Memory B cell (primary cell): Measurements from ENCODE around the gene TLR3.

Source experiments
- ATAC-seq: fragments of 150-1000 bp; cut with Tn5 transposase; 2 replicates; pipeline ENCODE4 v1.10.0; 2021; ENCODE audit warnings: low read depth, mild to moderate bottlenecking, moderate library complexity
- DNase-seq, 2 donors: peaks; one replicate each; pipeline ENCODE4 v3.0.0; 2022; ENCODE audit warnings: low spot score in 2 of 2
- H3K27ac Mint-ChIP-seq: one replicate; pipeline ENCODE4 v1.8.0; 2022; ENCODE audit warnings: mild to moderate bottlenecking, moderate library complexity, mixed read lengths
- H3K27me3 Mint-ChIP-seq: one replicate; pipeline ENCODE4 v1.8.0; 2022; ENCODE audit warnings: mixed read lengths
- H3K36me3 Mint-ChIP-seq: one replicate; pipeline ENCODE4 v1.8.0; 2022; ENCODE audit warnings: mild to moderate bottlenecking, mixed read lengths
- H3K4me1 Mint-ChIP-seq: one replicate; pipeline ENCODE4 v1.8.0; 2022; ENCODE audit warnings: mixed read lengths
- H3K4me3 Mint-ChIP-seq: one replicate; pipeline ENCODE4 v1.8.0; 2022; ENCODE audit warnings: mild to moderate bottlenecking, moderate library complexity, mixed read lengths
- H3K9me3 Mint-ChIP-seq: one replicate; pipeline ENCODE4 v1.8.0; 2022; ENCODE audit warnings: mixed read lengths

The TLR3 gene

GRCh38 chr4:186105647-186106321 lies 36.8 kb downstream of the TLR3 start:
- ATAC-seq (no peak), DNase-seq (no peak)
- Mint-ChIP-seq H3K27me3 (peaks cover 26% of the 10 kb centered on the region), H3K27ac (no peak overlapping the region), H3K4me1 (peaks cover 11% of the 10 kb centered on the region), H3K9me3 (peaks cover 2% of the 10 kb centered on the region), H3K4me3 (peak overlapping the region; percentile 76), H3K36me3 (no peaks in the 10 kb centered on the region)

DNA sequence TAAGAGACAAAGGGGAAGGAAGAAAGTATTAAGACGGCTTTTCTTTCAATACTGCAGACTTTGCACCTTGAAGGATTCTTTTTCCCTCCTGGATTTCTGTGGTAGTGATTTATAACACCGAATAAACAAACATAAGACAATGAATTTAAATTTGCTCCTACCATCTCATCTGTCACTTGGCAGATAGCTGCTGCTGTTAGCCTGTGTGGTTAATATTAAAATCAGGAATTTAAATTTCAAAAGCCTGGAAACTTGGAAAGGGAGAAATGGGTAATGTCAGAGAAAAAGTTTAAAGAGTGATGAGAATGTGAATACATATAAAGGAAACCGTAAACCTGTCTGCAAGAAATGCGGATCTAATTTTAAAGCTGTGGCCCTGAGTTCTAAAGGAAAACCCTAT lies 39.0 kb downstream of the TLR3 start:
- peaks cover 11% of the 10 kb centered on the region for H3K4me1 Mint-ChIP-seq

DNA sequence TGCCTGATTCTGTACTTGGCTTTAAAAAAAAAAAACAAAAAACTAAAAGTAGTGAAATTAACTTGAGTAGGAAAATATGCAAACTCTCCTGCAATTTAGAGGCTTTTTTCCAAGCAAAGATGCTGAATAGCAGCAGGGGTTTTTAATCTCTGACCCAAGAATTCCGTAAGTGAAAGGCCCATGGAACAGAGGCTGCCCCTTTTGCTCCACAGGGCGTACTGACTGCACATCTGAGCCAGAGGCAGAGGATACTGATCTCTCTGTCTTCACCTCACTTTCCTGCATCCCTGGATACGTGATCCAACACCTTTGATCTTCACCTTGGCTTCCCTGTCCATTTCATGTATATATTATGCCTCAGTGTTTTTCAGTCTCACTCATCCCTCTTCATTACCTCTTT lies 39.4 kb downstream of the TLR3 start:
- Mint-ChIP-seq H3K4me3 (no peak overlapping the region), H3K27me3 (peaks cover 19% of the 10 kb centered on the region)

More for the DNA sequence above, 39.0 kb downstream of the TLR3 start:
- Mint-ChIP-seq H3K36me3 (no peaks in the 10 kb centered on the region), H3K27me3 (peaks cover 23% of the 10 kb centered on the region), H3K9me3 (peaks cover 2% of the 10 kb centered on the region), H3K4me3 (no peak overlapping the region), H3K27ac (no peak overlapping the region)
- ATAC-seq (no peak), DNase-seq (no peak)

DNA sequence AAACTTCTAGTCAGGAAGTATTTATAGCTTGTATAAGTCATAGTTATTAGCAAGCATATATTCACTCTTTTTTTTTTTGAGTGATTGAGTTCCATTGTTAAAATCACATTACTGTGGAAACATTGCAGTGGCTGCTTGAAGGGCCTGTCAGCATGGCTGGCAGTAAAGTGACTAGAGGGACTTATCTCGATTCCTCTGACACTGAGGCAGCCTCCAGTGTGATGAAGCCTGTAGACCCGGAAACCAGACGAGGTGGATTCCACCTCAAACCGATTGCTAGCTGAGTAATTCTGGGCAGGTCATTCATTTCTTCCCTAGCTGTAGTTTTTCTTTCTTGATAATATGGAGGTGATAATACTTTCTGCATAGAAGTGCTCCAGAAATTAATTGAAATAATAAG lies 40.3 kb downstream of the TLR3 start:
- Mint-ChIP-seq H3K27me3 (peaks cover 15% of the 10 kb centered on the region), H3K9me3 (no peaks in the 10 kb centered on the region), H3K4me1 (peaks cover 7% of the 10 kb centered on the region)

More for the DNA sequence above, 39.4 kb downstream of the TLR3 start:
- H3K27ac Mint-ChIP-seq: no peak overlapping the region
- no peak for DNase-seq
- H3K9me3 Mint-ChIP-seq: no peaks in the 10 kb centered on the region
- peaks cover 11% of the 10 kb centered on the region for H3K4me1 Mint-ChIP-seq
- ATAC-seq: no peak
- no peaks in the 10 kb centered on the region for H3K36me3 Mint-ChIP-seq

DNA sequence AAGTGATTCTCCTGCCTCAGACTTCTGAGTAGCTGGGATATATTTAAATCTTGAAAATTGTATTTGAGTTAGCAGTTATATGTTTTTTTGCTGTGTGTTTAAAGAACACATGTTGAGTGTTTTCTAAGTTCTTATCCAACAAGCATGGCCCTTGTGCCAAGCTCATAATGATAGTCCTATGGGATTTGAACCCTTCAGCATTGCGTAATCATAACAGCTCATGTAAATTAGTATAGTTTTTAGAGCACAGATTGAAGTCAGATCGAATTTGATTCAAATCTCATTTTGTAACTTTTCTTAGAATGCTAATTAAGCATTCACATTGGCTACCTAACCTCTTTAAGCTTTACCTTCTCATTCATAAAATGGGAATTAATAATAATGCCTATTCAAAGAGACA lies 47.7 kb downstream of the TLR3 start:
- Mint-ChIP-seq H3K9me3 (no peaks in the 10 kb centered on the region), H3K27ac (no peak overlapping the region), H3K4me1 (no peaks in the 10 kb centered on the region), H3K4me3 (no peak overlapping the region), H3K27me3 (peaks cover 10% of the 10 kb centered on the region), H3K36me3 (peaks cover 2% of the 10 kb centered on the region)
- DNase-seq (no peak), ATAC-seq (no peak)

More for the DNA sequence above, 40.3 kb downstream of the TLR3 start:
- Mint-ChIP-seq H3K27ac (no peak overlapping the region), H3K4me3 (no peak overlapping the region), H3K36me3 (no peaks in the 10 kb centered on the region)
- ATAC-seq: no peak
- DNase-seq: no peak

GRCh38 chr4:186118582-186118981 lies 49.6 kb downstream of the TLR3 start:
- Mint-ChIP-seq H3K27me3 (peaks cover 12% of the 10 kb centered on the region), H3K4me1 (no peaks in the 10 kb centered on the region), H3K4me3 (no peak overlapping the region), H3K9me3 (no peaks in the 10 kb centered on the region), H3K27ac (no peak overlapping the region), H3K36me3 (peaks cover 2% of the 10 kb centered on the region)
- DNase-seq (no peak), ATAC-seq (no peak)

GRCh38 chr4:186121057-186121456 lies 52.1 kb downstream of the TLR3 start:
- Mint-ChIP-seq H3K4me1 (no peaks in the 10 kb centered on the region), H3K4me3 (no peak overlapping the region)
- ATAC-seq: no peak

DNA sequence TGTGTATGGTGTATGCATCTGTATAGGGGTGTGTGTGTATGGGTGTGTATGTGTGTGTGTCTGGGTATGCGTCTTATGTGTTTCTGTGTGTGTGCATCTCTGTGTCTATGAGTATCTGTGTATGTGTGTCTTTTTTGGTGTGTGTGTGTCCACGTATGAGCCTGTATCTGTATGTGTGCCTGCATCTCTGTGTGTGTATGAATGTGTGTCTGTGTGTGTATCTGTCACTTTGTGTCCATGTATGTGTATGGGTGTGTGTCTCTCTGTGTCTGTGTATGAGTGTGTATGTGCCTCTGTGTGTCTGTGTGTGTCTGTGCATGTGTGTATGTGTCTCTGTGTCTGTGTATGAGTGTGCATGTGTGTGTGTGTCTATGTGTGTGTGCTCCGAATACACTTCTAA lies 59.9 kb downstream of the TLR3 start:
- Mint-ChIP-seq H3K27ac (no peak overlapping the region), H3K9me3 (no peaks in the 10 kb centered on the region), H3K4me3 (no peak overlapping the region), H3K36me3 (no peaks in the 10 kb centered on the region), H3K4me1 (peaks cover 3% of the 10 kb centered on the region), H3K27me3 (peaks cover 7% of the 10 kb centered on the region)
- DNase-seq (no peak), ATAC-seq (no peak)

More at GRCh38 chr4:186121057-186121456, 52.1 kb downstream of the TLR3 start:
- peaks cover 2% of the 10 kb centered on the region for H3K36me3 Mint-ChIP-seq
- no peaks in the 10 kb centered on the region for H3K9me3 Mint-ChIP-seq
- no peak for DNase-seq
- H3K27me3 Mint-ChIP-seq: peaks cover 12% of the 10 kb centered on the region
- no peak overlapping the region for H3K27ac Mint-ChIP-seq

DNA sequence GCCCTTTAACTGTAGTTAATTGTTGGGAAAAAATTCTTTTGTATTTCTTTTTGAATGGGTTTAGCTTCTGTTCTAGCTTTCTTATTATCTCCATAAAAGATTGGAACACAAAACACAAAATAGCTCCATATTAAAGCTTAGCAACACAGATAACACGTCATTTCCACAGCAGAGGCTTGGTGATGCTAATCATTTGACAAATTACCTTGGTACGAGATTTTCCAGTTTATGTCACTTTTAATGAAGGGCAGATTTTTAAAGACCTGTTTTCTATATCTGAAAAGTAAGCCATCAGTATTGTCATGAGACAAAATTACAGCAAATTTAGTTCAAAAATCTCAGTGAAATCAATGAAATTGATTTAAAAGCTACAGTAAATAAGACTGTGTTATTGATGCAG lies 63.0 kb downstream of the TLR3 start:
- H3K4me1 Mint-ChIP-seq: peaks cover 10% of the 10 kb centered on the region
- H3K27me3 Mint-ChIP-seq: peaks cover 8% of the 10 kb centered on the region
- H3K4me3 Mint-ChIP-seq: no peak overlapping the region
- H3K27ac Mint-ChIP-seq: no peak overlapping the region
- no peaks in the 10 kb centered on the region for H3K9me3 Mint-ChIP-seq
- ATAC-seq: no peak
- no peak for DNase-seq
- H3K36me3 Mint-ChIP-seq: no peaks in the 10 kb centered on the region

GRCh38 chr4:186132577-186133242 lies 63.8 kb downstream of the TLR3 start:
- Mint-ChIP-seq H3K27ac (no peak overlapping the region), H3K4me3 (no peak overlapping the region), H3K36me3 (no peaks in the 10 kb centered on the region), H3K27me3 (peaks cover 8% of the 10 kb centered on the region), H3K4me1 (peaks cover 10% of the 10 kb centered on the region), H3K9me3 (no peaks in the 10 kb centered on the region)
- no peak for ATAC-seq
- no peak for DNase-seq

GRCh38 chr4:186134257-186134656 lies 65.3 kb downstream of the TLR3 start:
- ATAC-seq (peak; percentile 81), DNase-seq (no peak)
- H3K9me3 Mint-ChIP-seq: no peaks in the 10 kb centered on the region
- H3K4me3 Mint-ChIP-seq: peak overlapping the region; percentile 58
- peaks cover 10% of the 10 kb centered on the region for H3K4me1 Mint-ChIP-seq
- H3K27me3 Mint-ChIP-seq: peaks cover 4% of the 10 kb centered on the region
- H3K36me3 Mint-ChIP-seq: no peaks in the 10 kb centered on the region
- H3K27ac Mint-ChIP-seq: no peak overlapping the region

- no peak for DNase-seq
- Mint-ChIP-seq H3K9me3 (no peaks in the 10 kb centered on the region), H3K27ac (no peak overlapping the region), H3K36me3 (no peaks in the 10 kb centered on the region), H3K4me1 (peaks cover 10% of the 10 kb centered on the region), H3K4me3 (no peak overlapping the region), H3K27me3 (peaks cover 4% of the 10 kb centered on the region)
- no peak for ATAC-seq
These were observed 65.9 kb downstream of the TLR3 start for GRCh38 chr4:186134861-186135260.

- DNase-seq (no peak), ATAC-seq (peak; percentile 32)
- H3K27ac Mint-ChIP-seq: peak overlapping the region; percentile 13
- H3K9me3 Mint-ChIP-seq: no peaks in the 10 kb centered on the region
- H3K27me3 Mint-ChIP-seq: peaks cover 7% of the 10 kb centered on the region
- H3K4me1 Mint-ChIP-seq: peaks cover 10% of the 10 kb centered on the region
- no peak overlapping the region for H3K4me3 Mint-ChIP-seq
- H3K36me3 Mint-ChIP-seq: no peaks in the 10 kb centered on the region
These were observed 68.3 kb downstream of the TLR3 start for GRCh38 chr4:186137196-186137794.
